ENCODE measurements around the gene PROK1.

PROK1 gene

DNA sequence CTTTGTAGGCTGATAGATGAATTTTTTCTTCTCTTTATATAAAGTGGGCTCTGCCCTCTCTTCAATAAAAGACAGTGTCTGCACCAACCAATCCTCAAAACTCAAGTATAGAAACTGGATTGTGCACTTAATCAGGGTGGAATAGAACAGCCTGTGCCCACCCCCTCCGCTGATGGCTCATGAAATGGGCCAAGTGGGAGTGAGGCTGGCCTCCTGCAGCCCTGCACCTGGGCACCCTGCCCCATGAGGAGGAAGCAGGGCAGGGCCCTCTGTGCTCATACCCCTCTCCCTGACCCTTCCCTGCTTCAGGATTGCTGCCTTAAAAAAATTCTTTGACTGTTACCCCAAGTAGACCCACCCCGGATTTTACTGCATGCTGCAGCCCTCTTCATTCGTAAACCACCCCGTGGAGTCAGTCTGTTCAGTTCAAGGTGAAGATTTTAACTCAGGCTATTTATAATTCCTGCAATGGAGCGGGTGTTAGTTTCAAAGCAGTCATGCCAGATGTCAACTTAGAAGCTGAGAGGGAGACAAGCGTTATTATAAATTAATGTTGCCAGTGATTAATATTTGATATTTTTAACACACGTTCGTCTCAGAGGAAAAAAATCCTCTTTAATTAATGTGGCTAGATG, 15.8 kb downstream of the PROK1 start:
- no peak for DNase-seq

DNA sequence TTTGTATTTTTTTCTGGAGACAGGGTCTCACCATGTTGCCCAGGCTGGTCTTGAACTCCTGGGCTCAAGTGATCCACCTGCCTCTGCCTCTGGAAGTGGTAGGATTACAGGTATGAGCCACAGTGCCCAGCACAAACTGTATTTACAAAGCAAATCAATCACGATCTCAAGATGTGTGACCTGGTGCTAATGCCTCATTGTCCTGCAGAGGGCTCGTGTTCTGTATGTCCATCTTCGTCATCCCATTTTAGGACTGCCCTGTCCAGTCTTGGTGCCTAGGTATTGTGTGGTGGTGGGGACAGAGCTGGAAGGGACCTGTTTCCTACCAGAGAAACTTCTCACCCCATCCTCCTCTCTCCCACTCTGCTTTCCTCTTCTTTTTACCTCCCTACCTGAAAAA, 20.2 kb downstream of the PROK1 start:
- DNase-seq, result no peak

DNA sequence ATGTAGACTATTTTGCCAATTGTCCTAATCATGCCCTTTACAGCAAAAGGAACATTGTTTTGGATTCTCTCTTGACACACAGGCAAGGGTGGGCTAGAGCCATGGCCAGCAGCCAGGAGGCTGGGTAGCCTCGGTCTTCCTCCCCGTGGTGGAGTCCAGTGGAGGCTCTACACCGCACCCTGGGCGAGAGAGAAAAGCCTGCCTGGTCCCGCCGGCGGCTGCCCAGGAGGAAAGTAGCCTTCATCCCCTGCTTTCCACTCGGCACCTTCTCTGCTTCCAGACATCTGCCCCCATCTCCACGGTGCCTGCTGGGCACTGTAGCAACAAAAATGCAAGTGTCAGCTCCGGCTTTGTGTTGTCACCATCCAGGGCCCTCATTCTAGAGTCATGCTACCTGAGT, 21.6 kb downstream of the PROK1 start:
- no peak for DNase-seq

DNA sequence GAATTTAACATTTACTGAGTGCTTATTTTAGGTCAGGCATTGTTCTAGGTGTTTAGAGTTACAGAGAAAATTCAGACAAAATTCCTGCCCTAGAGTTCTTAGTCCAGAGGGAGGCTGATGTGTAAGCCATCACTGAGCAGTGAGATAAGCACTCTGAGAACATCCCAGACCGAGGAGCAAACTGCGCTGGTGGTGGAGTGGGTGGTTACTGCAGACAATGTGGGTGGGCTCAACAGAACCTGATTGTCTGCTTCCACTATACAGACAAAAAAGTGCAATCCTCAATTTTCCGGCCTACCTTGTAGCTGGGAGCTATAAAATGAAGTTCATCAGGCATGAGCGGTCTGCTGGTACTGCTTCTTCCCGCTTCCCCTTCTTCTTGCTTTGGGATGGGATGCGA, 23.5 kb downstream of the PROK1 start:
- DNase-seq, result no peak

DNA sequence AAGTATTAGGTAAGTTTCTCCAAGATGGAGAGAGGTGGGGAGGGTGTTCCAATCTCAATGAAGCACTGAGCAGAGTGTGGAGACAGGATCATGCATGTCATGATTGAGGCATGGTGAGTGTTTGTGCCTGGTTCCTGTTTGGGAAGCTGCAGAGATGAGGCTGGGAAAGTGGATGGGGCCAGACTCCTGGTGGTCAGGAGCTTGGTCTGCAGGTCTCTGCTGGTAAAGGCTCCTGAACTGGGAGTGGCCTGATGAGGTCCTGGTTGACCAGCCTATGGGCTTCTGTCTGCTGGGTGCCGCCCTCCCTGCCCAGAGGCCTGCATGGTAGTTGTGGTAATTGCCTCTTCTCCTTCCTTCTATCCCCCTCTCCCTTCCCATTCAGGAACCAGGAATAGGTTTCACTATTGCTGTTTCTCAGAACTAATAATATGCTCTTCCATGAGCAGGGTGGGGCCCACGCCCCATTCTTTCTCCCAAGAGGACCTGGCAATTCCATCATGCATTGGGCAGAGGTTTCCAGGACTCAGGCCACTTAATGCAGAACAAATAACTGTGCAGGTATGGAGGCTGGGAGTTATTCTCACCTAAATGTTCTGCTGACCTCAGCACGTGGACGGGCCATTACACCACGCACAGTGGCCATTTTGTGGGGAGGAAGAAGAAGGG, 24.5 kb downstream of the PROK1 start:
- DNase-seq, result no peak

DNA sequence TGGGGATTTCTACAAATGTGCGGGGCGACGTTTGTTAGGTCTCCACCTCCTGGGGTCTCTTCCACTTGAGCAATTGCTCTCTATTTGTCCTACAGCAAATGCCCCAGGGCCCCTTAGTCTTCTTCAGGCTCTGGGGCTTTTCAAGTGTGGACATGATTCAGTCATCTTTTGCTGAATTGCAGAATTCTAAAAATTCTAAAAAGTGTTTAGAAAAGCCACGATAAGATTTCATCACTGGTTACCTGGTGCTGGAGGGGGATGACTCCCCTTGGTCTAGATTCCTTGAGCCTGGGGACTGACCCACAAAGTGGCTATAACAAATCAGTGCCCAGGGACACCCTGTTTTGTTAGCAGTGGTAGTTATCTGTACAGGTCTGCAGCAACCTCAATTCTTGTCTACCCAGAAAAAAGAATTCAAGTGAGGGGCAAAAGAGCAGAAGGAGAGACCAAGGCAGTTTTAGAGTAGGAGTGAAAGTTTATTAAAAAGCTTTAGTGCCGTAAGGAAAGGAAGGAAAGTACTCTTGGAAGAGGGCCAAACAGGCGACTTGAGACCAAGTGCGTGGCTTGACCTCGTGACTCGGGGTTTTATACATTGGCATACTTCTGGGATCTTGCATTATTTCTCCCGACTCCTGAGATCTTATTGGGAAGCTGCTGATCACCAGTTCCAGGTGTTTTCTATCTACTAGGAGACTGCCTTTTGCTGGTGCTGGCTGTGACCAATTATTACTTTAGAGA, 25.2 kb downstream of the PROK1 start:
- no peak for DNase-seq

DNA sequence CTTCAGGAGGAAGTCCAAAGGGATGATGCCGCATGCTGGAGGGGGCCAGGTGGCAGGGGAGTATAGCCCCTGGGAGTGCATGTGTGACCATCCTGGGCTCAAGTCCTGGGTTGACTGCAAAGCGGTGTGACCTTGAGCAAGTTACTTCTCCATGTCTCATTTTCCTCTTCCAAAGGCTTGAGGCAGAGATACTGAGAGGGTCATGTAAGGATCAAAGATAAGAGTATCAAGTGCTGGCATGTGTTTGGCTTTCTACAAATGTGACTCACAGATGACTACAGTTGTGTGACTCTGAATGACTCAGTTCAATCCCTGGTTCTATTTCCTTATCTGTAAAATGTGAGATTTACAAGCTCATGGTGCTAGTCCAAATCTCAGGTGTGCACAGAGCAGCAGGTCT, 26.1 kb downstream of the PROK1 start:
- peak; percentile 19 for DNase-seq

DNA sequence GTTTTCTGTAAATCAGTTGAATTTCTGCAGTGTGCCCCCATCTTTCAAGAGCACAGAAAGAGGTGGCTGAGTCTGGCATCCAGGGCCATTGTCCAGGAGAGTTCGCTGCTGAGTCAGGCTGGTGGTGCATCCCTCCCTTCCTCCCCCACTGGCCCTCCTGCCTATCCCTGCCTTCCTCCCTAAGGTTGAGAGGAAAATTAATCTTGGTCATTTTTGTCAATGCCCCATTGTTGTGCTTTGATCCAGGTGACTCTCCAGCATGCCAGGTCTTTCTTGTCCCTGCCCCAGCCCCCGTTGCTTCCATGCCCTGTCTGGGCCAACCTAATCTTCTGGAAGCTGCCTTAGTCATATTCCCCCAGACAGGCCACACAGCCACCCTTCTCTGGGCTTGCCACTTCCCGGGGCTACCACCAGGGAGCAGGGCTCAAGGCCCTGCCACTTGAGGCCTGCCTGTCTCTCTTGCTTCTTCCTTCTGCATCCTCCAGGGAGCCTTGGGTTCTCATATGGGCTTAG, 26.6 kb downstream of the PROK1 start:
- DNase-seq, result no peak

DNA sequence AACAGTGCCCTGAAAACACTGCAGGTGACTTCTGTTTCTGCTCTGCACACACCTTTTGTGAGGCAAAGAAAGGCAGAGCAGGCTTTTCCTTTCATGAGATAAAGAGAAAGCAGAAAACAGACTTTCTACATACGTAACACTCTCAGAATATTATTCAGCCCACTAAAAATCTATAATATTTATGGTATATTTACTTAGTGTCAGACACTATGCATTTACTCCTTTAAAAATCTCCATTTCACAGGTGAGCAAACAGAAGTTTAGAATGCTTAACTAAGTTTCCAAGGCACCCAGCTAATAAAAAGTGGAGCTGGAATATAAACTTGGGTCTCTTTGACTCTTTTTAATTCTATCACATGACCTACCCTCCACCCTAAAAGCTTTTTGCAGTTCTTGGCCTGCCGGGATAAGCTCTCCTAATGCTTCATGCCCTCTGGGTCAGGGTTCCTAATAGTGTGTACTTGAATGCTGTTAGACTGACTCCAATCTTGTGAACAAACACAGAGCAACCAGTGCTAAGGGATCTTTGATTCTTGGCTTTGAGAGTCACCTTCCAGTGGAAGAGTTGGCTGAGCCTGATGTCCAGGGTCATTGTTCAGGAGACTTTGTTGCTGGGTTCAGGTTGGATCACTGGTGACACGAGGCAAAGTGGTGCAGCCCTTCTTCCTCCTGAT, 27.2 kb downstream of the PROK1 start:
- no peak for DNase-seq

DNA sequence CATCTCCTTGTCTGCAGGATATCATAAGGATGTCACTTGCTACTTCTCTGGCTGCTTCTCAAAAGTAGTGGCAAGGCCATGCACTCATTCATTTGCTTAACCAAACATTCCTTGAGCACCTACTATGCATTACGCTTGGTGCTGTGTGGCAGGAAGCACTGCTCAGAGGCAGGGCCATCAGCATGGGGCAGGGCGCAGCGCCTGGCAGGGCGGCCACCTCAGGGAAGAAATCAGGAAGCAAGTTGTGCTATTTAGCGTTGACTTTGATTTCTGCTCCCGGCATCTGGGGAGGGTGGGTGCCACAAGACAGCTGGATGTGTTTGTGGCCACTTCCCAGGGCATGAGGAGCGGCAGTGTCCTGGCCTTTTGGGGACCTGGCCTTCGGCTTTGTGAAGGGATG, 27.9 kb downstream of the PROK1 start:
- no peak for DNase-seq

DNA sequence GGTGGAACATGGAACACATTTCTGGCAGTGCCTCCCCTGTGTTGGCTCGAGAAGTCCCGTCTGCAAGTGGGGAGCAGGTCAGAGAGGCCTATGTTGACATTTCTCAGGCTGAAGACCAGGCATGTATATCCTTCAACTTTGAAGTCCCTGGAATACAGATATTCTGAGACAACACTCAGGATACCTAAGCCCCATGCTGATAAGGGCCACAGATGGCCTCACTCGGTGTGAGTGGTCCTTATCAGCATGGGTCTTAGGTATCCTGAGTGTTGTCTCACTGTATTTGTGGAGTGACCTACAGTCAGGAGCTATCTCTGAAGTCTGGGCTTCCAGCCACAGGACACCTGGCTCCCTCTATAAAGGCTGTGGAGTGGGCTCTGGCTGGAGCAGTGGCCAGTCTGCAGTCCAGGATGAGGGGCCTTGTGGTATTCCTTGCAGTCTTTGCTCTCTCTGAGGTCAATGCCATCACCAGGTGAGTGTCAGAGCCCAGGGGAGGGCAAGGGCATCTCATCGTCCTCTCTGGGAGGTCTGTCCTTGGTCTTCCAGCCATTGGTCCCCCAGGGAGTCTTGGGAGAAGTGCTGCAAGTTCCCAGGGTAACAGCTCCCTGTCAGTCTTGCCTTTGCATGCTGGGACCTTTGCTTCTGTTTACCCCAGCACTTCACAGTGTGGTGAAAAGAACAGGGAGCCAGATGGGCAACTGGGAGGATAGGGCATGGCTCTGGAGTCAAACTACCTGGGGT, 29.6 kb downstream of the PROK1 start:
- DNase-seq, result no peak

DNA sequence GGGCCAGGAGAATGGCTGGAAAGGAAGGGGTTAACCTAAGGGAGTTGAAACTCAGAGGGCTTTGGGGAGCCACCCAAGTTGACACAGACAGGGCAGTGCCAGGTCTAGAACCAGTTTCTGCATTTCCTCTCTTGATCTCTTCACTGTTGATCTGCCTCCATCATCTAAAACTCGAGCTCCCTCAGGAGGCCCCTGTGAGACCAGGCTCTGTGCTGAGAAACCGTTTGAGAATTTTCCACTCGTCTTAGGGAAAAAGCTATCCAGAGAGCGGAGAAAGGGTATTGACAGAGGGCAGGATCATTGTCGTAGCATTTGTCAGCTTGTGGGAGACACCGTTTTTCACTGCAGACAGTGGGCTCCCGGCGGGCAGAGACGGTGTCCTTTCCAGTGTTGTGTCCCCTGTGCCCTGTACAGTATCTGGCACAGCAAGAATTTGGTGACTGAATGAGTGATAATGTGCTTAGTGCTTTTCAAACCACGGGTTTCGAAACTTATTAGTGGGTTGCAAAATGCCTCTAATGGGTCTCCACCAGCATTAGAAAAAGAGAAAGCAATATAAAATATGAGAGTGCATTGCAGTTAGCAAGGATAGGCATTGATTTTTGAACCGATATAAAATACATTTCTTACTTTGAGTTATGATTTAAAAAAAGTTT, 31.1 kb downstream of the PROK1 start:
- no peak for DNase-seq

DNA sequence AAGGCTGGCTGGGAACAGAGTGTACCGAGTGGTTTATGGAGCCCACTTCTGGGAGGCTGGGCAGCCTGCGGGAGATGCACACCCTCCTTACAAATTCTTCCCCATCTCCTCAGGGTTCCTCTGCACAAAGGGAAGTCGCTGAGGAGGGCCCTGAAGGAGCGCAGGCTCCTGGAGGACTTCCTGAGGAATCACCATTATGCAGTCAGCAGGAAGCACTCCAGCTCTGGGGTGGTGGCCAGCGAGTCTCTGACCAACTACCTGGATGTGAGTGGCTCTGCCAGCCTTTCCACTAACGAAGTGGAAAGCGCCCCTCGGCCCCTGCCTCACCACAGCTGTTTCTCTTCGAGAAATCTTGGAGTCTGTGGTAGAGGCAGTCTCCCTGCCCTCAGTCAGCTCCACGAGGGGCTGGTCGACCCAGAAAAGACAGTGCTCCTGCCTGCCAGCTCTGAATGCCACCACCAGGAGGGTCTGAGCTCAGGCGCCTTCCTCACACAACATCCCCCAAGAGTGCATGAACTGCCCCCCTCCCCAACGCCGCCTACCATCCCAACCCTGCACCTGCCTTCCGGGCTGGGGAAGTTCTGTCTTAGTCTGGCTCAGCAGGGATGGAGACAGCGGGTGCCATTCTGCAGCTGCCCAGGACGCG, 31.8 kb downstream of the PROK1 start:
- DNase-seq, result no peak

DNA sequence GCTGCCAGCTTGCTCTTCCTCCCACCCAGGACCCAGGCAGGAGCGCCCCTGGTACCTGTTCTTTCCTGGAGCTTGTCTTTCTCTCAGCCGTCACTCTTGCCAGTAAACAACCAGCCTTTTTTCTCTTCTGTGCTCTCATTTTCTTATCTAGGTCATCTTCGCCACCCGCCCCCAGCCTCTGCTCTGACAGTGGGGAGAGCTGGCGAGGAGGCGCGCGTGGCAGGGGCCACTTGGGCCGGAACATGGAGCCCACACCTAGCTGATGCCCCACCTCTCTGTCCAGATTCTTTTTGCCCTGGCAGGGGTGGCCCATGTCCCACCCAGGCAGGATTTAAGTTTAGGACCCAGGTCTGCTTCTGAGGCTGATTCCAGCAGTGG, 32.3 kb downstream of the PROK1 start:
- DNase-seq, result no peak

DNA sequence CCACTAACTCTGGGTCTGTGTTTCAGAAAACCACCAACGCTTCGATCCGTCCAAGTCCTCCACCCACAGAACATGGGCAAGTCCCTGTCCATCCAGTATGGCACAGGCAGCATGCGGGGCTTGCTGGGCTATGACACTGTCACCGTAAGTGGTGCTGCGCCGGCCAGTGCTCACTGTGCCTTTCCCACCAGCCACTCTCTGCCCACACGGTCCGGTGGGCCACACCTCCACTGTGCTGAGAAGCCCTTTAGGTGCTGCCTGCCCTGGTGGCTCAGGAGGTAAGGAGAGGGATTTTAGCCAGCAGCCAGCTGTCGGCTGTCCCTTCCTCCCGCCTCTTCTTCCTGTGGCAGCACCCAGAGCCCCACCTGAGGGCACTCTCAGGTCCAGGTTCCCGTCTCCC, 33.9 kb downstream of the PROK1 start:
- DNase-seq, result no peak

DNA sequence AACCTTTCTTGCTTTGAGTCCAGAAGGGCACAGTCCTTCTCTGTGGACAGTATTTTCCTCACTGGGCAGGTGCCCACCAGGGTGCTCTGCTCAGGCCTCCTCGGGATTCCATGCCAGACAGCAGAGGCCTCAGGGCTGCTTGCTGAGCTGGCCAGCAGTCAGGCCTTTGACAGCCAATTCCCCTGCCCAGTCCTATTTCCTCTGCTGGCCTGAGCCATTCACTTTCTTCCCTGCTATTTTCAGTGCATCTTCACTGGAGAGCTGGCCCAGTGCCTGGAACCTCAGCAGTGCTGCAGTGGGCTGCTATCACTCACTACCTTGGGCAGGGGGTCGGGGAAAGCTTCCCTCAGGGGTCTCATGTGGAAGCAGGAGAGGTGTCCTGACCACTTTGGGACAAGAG, 34.8 kb downstream of the PROK1 start:
- DNase-seq, result no peak

DNA sequence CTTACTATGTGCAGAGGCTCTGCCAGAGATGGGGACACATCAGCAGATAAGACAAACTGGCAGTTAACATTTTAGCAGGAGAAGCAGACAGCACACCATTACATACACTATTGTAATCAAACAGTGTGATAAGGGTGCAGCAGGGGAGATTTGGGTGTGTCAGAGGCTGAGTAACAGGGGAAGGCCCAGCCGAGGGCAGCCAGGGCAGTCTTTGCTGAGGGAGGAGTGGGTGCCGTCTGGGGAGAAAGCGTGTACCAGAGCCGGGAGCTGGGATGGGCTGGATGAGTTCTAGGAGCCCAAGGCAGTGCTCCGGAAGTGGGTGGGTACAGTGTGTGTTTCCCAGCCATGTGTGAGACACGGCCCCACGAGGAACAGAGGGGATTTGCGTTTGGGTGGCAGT, 36.8 kb downstream of the PROK1 start:
- DNase-seq, result no peak

DNA sequence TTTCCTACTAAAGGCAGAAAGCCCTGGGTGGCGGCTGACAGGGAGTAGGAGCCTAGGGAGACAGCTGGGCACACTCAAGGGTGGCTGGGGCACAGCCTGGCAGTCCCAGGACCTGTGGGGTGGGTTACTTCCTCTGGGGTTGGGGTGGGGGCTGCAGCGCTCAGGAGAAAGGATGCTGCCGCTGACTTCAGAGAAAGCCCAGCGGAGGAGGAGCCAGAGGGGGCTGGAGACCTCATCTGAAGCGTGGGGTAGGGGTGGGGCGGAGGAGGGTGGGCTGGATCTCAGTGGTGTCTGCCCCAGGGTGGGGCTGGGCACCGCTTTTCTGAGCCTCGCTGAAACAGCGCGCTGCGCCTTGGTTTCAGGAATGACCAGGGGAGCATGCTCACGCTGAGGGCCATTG, 37.2 kb downstream of the PROK1 start:
- no peak for DNase-seq

DNA sequence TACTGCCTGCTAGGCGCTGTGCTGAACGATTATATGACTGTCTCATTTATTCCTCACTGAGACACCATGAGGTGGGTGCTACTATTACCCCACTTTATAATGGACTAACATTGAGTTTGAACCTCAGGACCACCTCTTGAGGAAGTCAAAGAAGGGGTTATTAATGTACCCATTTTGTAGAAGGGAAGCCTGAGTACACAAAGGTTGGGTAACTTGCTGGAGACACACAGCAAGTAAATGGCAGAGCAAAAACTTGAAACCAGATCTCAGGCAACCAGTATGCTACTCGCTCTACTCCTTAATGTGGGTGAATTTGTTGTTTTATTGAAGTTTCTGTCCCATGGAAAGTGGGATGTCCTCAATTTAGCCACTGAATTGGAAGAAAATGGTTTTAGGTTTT, 37.9 kb downstream of the PROK1 start:
- no peak for DNase-seq

DNA sequence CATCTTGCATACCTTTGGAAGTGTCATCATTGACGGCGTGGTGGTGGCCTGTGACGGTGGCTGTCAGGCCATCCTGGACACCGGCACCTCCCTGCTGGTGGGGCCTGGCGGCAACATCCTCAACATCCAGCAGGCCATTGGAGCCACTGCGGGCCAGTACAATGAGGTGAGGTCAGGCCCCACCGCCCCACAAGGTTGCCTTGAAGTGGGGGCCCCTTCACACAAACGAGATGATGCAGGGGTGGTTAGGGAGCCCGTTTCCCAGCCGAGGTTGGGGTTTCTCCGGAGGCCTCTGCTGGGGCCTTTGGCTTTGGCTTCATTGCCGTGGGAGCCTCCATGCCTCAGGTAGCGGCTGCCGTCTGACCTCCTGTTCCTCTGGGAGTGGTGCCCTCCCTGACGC, 38.5 kb downstream of the PROK1 start:
- DNase-seq, result no peak

DNA sequence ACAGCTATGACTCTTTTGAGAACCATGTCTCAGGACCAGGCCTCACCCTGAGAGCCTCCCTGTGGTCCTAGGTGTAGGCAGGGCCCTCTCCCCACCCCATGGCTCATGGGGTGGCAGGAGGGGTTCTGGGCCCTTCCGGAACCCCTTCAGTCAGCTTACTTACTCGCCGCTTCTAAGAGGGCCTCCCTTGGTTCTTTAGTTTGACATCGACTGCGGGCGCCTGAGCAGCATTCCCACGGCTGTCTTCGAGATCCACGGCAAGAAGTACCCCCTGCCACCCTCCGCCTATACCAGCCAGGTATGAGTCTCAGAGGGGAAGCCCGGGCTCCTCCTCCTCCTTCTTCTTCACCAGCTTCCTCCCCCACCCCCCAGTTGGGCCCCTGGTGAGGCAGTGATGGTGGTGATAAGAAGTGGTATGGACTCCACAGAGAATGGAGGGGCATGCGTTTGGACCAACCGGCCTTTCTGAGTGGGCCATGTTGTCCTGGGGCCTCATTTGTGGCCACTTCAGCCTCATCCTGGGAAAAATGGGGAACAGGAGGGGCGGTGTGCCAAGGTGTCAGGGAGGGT, 39.1 kb downstream of the PROK1 start:
- no peak for DNase-seq
